ENCODE measurements around the gene FBXO17. TPM values are rescaled to one million over a fixed set of nuclear protein-coding genes. Genes with fewer than 3 reads are reported as not detected.

FBXO17 gene
- total RNA-seq, 2 experiments from 2014 or later: not detected

- CTCF ChIA-PET: no interaction called here
- POLR2A ChIA-PET: no interaction called here
These were observed 53.1 kb downstream of the FBXO17 start for GRCh38 chr19:38922482-38922881.

GRCh38 chr19:38921420-38922274 lies 53.9 kb downstream of the FBXO17 start:
- ChIA-PET POLR2A (no interaction called here), CTCF (no interaction called here)

- POLR2A ChIA-PET: no interaction called here
- CTCF ChIA-PET: no interaction called here
These were observed 54.7 kb downstream of the FBXO17 start for GRCh38 chr19:38920602-38921419.

GRCh38 chr19:38919837-38920601 lies 55.5 kb downstream of the FBXO17 start:
- ChIA-PET CTCF (no interaction called here), POLR2A (no interaction called here)

- POLR2A ChIA-PET: no interaction called here
- CTCF ChIA-PET: interaction anchor here (1.8 kb wide), 1 partner anchor 12 kb away, joined by 4 read pairs; the partner anchor contains the start of genes MRPS12 and SARS2
These were observed 57.0 kb downstream of the FBXO17 start for GRCh38 chr19:38918526-38918925.

- POLR2A ChIA-PET: no interaction called here
- CTCF ChIA-PET: interaction anchor here (1.8 kb wide), 1 partner anchor 12 kb away, joined by 4 read pairs; the partner anchor contains the start of genes MRPS12 and SARS2
These were observed 57.5 kb downstream of the FBXO17 start for GRCh38 chr19:38917921-38918491.

GRCh38 chr19:38917516-38917915 lies 58.0 kb downstream of the FBXO17 start:
- ChIA-PET POLR2A (no interaction called here), CTCF (interaction anchor here (1.8 kb wide), 1 partner anchor 13 kb away, joined by 4 read pairs; the partner anchor contains the start of genes MRPS12 and SARS2)

GRCh38 chr19:38915329-38916321 lies 59.9 kb downstream of the FBXO17 start:
- POLR2A ChIA-PET: no interaction called here

GRCh38 chr19:38913958-38914357 lies 61.6 kb downstream of the FBXO17 start:
- POLR2A ChIA-PET: interaction anchor here (0.5 to 0.7 kb wide), 3 partner anchors 8 to 26 kb away, joined by 3 to 10 read pairs (median 5); no protein-coding TSS in a partner anchor

More at GRCh38 chr19:38915329-38916321, 59.9 kb downstream of the FBXO17 start:
- CTCF ChIA-PET: no interaction called here

GRCh38 chr19:38912600-38913514 lies 62.7 kb downstream of the FBXO17 start:
- POLR2A ChIA-PET: interaction anchor here (0.6 kb wide), 1 partner anchor 209 kb away, joined by 7 read pairs; no protein-coding TSS in a partner anchor
- CTCF ChIA-PET: interaction anchor here (0.9 to 1.2 kb wide), 3 partner anchors 12 to 42 kb away, joined by 3 to 5 read pairs (median 3); no protein-coding TSS in a partner anchor

More at GRCh38 chr19:38913958-38914357, 61.6 kb downstream of the FBXO17 start:
- CTCF ChIA-PET: interaction anchor here (0.7 to 1.0 kb wide), 2 partner anchors 13 to 152 kb away, joined by 3 to 6 read pairs; no protein-coding TSS in a partner anchor

- ChIA-PET POLR2A (no interaction called here), CTCF (interaction anchor here (1.2 kb wide), 1 partner anchor 24 kb away, joined by 5 read pairs; no protein-coding TSS in a partner anchor)
These were observed 64.0 kb downstream of the FBXO17 start for GRCh38 chr19:38911388-38912001.

- ChIA-PET CTCF (interaction anchor here (4.0 kb wide), 1 partner anchor 19 kb away, joined by 13 read pairs; the partner anchor contains the start of genes MRPS12 and SARS2), POLR2A (no interaction called here)
These were observed 65.1 kb downstream of the FBXO17 start for GRCh38 chr19:38910488-38910887.

- POLR2A ChIA-PET: no interaction called here
- CTCF ChIA-PET: interaction anchor here (4.0 kb wide), 1 partner anchor 21 kb away, joined by 13 read pairs; the partner anchor contains the start of genes MRPS12 and SARS2
These were observed 66.6 kb downstream of the FBXO17 start for GRCh38 chr19:38908911-38909310.

GRCh38 chr19:38907670-38908069 lies 67.9 kb downstream of the FBXO17 start:
- POLR2A ChIA-PET: no interaction called here

GRCh38 chr19:38907227-38907626 lies 68.3 kb downstream of the FBXO17 start:
- POLR2A ChIA-PET: no interaction called here
- CTCF ChIA-PET: interaction anchor here (4.0 kb wide), 1 partner anchor 23 kb away, joined by 13 read pairs; the partner anchor contains the start of genes MRPS12 and SARS2

More at GRCh38 chr19:38907670-38908069, 67.9 kb downstream of the FBXO17 start:
- CTCF ChIA-PET: interaction anchor here (4.0 kb wide), 1 partner anchor 22 kb away, joined by 13 read pairs; the partner anchor contains the start of genes MRPS12 and SARS2

- CTCF ChIA-PET: no interaction called here
- POLR2A ChIA-PET: interaction anchor here (0.6 kb wide), 1 partner anchor 8 kb away, joined by 5 read pairs; no protein-coding TSS in a partner anchor
These were observed 69.9 kb downstream of the FBXO17 start for GRCh38 chr19:38905620-38906019.

Data from activated CD8-positive, alpha-beta memory T cell treated with anti-CD3 and anti-CD28 coated beads for 36 hours (primary cell).